ENCODE data around the gene EXOC6B.

- TF ChIP-seq, protein P1, sequence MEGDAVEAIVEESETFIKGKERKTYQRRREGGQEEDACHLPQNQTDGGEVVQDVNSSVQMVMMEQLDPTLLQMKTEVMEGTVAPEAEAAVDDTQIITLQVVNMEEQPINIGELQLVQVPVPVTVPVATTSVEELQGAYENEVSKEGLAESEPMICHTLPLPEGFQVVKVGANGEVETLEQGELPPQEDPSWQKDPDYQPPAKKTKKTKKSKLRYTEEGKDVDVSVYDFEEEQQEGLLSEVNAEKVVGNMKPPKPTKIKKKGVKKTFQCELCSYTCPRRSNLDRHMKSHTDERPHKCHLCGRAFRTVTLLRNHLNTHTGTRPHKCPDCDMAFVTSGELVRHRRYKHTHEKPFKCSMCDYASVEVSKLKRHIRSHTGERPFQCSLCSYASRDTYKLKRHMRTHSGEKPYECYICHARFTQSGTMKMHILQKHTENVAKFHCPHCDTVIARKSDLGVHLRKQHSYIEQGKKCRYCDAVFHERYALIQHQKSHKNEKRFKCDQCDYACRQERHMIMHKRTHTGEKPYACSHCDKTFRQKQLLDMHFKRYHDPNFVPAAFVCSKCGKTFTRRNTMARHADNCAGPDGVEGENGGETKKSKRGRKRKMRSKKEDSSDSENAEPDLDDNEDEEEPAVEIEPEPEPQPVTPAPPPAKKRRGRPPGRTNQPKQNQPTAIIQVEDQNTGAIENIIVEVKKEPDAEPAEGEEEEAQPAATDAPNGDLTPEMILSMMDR (conservative IDR thresholded peaks at IDR 0.05) = no peak
- no peak for TF ChIP-seq EZH2 (IDR thresholded peaks at IDR 0.05; ENCODE audit: low read depth)
These were observed 196.8 kb downstream of the EXOC6B start for GRCh38 chr2:72629062-72629461.
